ENCODE results near the gene COX5A.
"Not testable (repeated sequence)": the region's sequence is repeated elsewhere in the genome, so short reads cannot be mapped to it uniquely, and the experiment has no call there.

Gene COX5A

DNA sequence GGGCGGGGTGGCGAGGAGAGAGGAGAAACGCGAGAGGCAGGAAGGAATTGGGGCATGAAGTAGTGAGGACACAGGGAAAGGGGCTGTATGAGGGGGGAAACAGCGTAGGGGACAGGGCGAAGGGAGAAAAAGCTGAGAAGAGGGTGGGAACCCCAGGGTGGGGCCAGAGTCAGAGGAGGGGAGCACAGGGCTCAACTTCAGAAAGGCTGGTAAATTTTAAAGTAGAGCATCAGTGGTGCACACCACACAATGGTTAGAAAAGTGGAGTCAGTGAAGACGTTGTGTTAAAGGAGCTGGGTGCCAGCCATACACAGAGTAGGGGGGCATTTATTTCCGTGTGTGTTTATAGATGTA is 21.7 kb upstream of the COX5A start:
- no peak for DNase-seq (ENCODE audit: insufficient read length, low spot score)
- no peak for FAIRE-seq
- TF ChIP-seq POLR2A (IDR thresholded peaks at IDR 0.05; ENCODE audit: low read depth, low read length), result no peak

DNA sequence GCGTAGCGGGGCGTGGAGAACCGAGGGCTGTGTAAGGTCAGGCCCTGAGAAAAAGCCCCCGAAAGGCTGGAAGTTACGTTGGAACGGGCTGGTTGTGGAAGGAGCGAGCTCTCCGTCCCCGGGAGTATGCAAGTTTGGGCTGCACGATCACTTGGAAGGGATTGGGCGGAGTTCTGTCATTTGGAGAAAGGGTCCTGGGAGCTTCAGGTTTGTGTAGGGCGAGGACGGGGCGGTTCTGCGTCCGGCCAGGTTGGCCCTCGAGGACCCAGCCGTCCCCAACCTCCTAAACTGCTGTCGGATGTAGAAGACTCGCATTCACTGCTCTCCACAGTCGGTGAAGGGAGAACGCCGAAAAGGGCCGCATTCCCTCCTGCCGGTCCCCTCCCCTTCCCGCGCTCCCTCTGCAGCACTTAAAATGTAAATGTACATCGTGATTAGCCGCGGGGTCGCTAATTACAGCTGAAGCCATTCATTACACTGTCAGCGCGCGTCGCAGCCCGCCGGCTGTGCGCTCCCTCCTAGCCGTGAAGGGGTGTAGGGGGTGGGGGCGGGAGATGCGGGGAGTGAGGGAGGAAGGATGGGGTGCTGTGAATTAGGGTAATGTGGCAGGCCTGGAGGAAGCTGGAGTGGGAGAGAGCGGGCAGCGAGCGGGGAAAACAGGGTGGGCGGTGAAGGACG is 21.2 kb upstream of the COX5A start:
- no peak for FAIRE-seq
- no peak for DNase-seq (ENCODE audit: insufficient read length, low spot score)
- no peak for TF ChIP-seq POLR2A (IDR thresholded peaks at IDR 0.05; ENCODE audit: low read depth, low read length)

DNA sequence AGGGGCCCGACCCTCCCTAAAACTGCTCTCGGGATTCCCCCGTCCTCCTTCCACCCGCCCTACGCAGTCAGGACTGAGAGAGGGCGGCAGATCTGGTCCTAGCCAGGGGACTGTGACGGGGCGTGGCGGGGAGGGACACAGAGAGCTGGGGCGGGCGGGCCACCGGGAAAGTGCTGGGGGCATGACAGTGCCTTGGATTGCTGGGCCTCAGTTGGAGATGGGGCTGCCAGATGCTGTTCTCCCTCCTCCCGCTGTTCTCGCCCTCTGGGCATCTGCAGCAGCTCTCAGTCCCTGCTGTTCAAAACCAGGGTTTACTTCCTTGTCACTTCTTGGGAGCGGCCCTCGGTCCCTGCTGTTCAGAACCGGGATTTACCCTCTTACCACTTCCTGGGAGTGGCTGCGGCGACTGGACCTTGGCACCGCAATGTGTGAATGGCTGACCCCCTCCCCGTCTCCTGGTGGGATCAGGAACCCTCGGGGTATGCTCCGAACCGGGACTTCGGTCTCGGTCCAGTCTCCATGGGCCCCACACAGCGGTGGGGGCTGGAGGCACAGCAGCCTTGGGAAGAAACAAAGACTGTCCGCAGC is 20.5 kb upstream of the COX5A start:
- DNase-seq (ENCODE audit: insufficient read length, low spot score) (no peak), FAIRE-seq (no peak)
- no peak; the same call in 1 of the 2 replicates for TF ChIP-seq POLR2A (IDR thresholded peaks at IDR 0.05; ENCODE audit: low read depth, low read length)

DNA sequence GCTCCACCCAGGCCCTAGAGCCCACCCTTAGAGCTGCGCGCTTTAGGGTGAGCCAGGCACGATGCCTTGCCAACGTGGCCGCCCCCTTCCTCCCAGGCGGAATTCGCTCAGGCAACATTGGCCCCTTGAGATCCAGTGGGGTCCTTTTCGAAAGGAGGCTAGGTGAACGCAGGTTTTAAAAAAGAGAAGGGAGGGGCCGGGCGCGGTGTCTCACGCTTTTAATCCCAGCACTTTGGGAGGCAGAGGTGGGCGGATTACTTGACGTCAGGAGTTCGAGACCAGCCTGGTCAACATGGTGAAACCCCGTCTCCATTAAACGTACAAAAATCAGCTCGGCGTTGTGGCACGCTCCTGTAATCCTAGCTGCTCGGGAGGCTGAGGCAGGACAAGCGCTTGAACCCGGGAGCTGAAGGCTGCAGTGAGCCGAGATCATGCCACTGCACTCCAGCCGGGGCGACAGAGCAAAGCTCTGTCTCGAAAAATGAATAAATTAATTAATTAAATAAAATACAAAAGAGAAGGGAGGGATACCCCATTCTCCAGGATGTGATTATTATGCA is 19.7 kb upstream of the COX5A start:
- no peak for FAIRE-seq
- DNase-seq (ENCODE audit: insufficient read length, low spot score), result no peak
- no peak for TF ChIP-seq POLR2A (IDR thresholded peaks at IDR 0.05; ENCODE audit: low read depth, low read length)

- no peak for FAIRE-seq
- DNase-seq (ENCODE audit: insufficient read length, low spot score), result no peak
- TF ChIP-seq POLR2A (IDR thresholded peaks at IDR 0.05; ENCODE audit: low read depth, low read length), result no peak
Measured at GRCh38 chr15:74956648-74957475, 19.0 kb upstream of the COX5A start, which contains the start of gene RPP25. Gene RPP25, minus strand, starts transcription at chr15:74956772. Its CDS starts 189 bp downstream, at chr15:74956583.

DNA sequence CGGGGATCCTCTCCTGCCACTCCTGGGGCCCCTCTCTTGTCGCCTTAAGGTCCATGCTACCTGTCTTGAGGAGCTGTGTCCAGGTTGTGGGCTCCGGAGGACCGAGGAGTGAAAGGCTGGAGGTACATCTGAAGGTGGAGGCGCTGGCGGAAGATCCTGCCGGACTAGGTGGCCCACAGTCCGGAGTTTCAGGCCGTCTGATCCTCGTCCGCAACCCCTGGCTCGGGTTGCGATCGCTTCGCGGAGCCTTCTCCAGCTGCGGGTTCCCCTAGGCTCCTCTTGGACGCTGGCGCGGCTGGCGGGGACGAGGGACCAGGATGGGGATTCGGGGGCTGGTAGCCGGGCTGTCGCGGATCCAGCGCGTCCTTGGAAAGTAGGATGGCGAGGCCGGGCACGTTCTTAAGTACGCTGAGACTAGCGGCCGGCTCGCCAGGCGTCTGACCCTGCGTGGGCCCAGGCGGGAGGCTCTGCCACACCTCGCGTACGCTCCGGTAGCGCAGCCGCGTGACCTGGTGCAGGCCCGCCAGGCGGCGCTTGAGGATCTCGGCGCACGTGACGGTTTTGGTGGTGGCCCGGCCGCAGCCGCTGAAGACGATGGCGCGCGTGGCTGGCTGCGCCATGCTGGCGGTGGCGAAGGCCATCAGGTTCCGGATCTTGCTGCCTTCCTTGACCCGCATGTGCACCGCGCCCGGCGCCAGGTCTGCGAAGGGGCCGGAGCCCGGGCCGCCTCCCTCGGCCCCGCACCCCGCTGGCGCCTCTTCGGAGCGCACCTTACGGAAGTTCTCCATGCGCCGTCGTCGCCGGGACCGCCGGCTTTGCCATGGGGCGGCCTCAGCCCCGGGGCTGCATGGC is 18.1 kb upstream of the COX5A start:
- no peak for DNase-seq (ENCODE audit: insufficient read length, low spot score)
- FAIRE-seq, result no peak

DNA sequence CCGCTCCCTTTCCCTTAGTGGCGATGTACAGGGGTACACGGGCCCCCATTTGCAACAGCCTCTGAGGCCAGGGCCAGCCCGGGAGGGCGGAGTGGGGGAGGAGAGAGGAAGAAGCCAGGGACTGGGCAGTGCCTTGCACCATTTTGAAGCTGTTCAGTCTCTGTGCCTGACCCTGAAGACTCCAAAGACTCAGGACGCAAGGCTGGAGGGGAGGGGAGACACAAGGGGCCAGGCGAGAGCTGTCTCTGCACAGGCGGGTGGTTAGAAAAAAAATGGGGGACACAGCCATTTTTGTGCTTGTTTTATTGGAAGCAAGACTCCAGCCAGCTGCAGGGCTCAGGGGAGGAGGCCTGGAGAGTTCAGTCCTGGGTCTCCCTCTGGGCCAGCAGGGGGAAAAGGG is 17.1 kb upstream of the COX5A start:
- DNase-seq (ENCODE audit: insufficient read length, low spot score) (no peak), FAIRE-seq (no peak)
- no peak for TF ChIP-seq POLR2A (IDR thresholded peaks at IDR 0.05; ENCODE audit: low read depth, low read length)

More for the DNA sequence above, 18.1 kb upstream of the COX5A start:
- no peak for TF ChIP-seq POLR2A (IDR thresholded peaks at IDR 0.05; ENCODE audit: low read depth, low read length)

- FAIRE-seq (no peak), DNase-seq (ENCODE audit: insufficient read length, low spot score) (no peak)
- TF ChIP-seq POLR2A (IDR thresholded peaks at IDR 0.05; ENCODE audit: low read depth, low read length), result no peak
Measured at GRCh38 chr15:74954515-74954914, 16.6 kb upstream of the COX5A start.

- no peak for FAIRE-seq
- no peak for DNase-seq (ENCODE audit: insufficient read length, low spot score)
- no peak for TF ChIP-seq POLR2A (IDR thresholded peaks at IDR 0.05; ENCODE audit: low read depth, low read length)
Measured at GRCh38 chr15:74951006-74951405, 13.1 kb upstream of the COX5A start.

DNA sequence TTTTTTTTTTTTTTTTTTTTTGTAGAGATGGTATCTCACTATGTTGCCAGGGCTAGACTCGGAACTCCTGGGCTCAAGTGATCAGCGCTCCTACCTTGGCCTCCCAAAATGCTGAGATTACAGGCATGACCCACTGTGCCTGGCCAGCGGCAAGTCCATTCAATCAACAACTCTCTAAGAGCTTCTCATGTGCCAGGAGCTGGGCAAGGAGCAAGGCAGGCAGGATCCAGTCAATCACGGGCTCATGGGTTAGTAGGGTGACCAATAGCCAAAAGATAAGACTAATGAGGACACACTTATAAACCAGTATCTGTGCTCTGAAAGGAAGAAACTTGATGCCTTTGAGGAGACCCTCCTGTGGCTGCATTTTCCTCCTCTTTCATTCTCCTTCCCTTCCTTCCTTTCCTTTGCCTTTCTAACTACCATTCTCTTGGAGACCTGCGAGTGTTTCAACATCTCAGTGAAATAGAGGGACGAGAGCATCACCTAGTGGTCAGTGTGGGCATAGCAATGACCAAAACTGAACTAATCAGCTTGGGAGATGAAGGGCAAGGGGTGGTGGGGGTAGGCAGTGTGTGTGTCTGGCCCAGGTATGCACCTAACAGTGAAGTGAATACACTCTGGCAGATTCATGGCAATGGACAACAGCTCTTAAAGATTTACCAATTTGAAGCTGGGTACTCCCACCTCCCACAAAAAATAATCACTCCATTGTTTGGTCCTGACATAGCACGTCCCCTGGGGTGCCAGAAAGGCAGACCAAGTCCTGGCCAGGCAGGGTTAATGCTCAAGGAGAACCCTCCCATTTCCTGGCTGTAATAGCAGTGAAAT is 12.4 kb upstream of the COX5A start:
- FAIRE-seq (no peak), DNase-seq (ENCODE audit: insufficient read length, low spot score) (peak; percentile 42)
- TF ChIP-seq POLR2A (IDR thresholded peaks at IDR 0.05; ENCODE audit: low read depth, low read length), result no peak

GRCh38 chr15:74937272-74937589 is 642 bp downstream of the COX5A start:
- FAIRE-seq, result no peak
- DNase-seq (ENCODE audit: insufficient read length, low spot score), result no peak

DNA sequence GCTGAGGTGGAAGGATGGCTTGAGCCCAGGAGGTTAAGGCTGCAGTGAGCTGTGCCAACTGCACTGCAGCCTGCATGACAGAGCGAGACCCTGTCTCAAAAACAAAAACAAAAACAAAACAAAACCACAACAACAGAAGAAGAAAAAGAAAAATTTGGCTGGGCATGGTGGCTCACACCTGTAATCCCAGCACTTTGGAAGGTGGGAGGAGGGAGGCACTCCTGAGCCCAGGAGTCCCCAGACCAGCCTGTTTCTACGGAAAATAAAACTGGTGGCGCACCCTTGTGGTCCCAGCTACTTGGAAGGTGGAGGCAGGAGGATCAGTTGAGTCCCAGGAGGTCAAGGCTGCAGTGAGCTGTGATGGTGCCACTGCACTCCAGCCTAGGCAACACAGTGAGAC is 2.7 kb downstream of the COX5A start:
- DNase-seq (ENCODE audit: insufficient read length, low spot score); FAIRE-seq: not testable (repeated sequence)

More at GRCh38 chr15:74937272-74937589, 642 bp downstream of the COX5A start:
- no peak for TF ChIP-seq POLR2A (IDR thresholded peaks at IDR 0.05; ENCODE audit: low read depth, low read length)

DNA sequence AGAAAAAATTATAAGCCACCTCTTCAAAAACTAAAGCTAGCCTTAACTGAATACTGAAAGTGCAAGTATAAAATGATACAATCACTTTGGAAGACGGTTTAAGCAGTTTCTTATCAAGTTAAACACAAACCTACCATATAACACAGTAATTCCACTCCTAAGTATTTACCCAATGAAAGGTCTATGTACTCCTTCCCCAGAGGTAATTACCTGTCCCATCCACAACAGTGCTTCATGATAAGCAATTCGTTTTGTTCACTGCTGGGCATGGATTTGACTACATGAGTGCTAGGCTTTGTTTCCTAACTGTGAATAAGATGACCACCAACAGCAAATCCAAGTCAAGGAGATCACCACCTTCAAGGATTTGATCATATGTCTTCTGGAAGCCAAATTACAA is 4.3 kb downstream of the COX5A start:
- TF ChIP-seq POLR2A (IDR thresholded peaks at IDR 0.05; ENCODE audit: low read depth, low read length), result no peak
- no peak for DNase-seq (ENCODE audit: insufficient read length, low spot score)
- no peak for FAIRE-seq

All from H54 (cell line).